HG02840 (cell line): ENCODE measurements around the gene SMC3.
"Not testable (repeated sequence)": the region's sequence is repeated elsewhere in the genome, so short reads cannot be mapped to it uniquely, and the experiment has no call there.

Experiments
- ATAC-seq: cut with Tn5 transposase; IDR thresholded peaks from one replicate; pipeline ENCODE4 v1.9.1; 2021; ENCODE audit warnings: mild to moderate bottlenecking, moderate library complexity, moderate number of reproducible peaks; ENCODE audit not compliant: unreplicated experiment, low FRiP score

Gene SMC3

GRCh38 chr10:110618230-110618610, 50.7 kb downstream of the SMC3 start:
- ATAC-seq: no peak

GRCh38 chr10:110619514-110620397, 52.3 kb downstream of the SMC3 start:
- no peak for ATAC-seq

DNA sequence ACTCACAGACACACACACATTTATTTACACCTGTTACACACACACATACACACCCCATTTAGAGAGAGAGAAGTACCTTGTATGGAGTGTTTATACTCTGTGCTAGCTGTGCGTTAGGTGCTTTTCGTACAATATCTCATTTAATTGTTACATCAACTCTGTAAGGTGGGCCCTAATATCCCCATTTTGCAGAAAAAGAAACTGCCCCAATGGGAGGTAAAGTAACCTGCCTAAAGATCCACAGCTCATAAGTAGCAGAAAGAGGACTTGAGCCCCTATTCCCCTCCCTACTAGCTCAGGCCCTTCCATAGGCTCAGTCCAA, 52.9 kb downstream of the SMC3 start:
- no peak for ATAC-seq

GRCh38 chr10:110623316-110623715, 55.8 kb downstream of the SMC3 start:
- ATAC-seq: not testable (repeated sequence)

DNA sequence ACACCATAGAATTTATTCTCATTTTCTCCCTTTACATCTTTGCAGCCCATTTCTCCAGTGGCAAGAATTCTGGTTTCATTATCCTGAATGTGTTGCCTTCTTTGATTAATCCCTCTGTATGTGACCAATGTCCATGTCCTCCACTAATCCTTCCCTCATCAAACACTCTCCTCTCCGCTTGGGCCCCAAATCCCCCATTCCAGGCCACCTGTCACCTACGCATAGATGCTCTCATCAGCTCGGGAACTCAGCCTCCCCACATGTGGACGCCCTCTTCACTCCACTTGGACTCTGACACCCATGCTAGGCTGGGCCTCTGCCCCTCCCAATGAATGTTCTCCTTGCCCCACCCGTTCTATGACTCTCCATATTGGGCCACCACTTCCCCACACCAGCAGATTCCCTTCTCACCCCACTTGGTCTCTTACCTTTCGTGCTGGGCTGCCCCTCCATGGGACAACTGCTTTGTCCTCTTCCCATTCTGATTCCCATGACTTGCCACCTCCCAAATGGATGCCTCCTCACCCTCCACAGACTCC, 57.9 kb downstream of the SMC3 start:
- no peak for ATAC-seq

GRCh38 chr10:110625951-110626855, 58.7 kb downstream of the SMC3 start:
- no peak for ATAC-seq

- ATAC-seq: no peak
Observed at GRCh38 chr10:110628161-110628560, 60.7 kb downstream of the SMC3 start.

GRCh38 chr10:110629680-110630191, 62.2 kb downstream of the SMC3 start:
- ATAC-seq: no peak

DNA sequence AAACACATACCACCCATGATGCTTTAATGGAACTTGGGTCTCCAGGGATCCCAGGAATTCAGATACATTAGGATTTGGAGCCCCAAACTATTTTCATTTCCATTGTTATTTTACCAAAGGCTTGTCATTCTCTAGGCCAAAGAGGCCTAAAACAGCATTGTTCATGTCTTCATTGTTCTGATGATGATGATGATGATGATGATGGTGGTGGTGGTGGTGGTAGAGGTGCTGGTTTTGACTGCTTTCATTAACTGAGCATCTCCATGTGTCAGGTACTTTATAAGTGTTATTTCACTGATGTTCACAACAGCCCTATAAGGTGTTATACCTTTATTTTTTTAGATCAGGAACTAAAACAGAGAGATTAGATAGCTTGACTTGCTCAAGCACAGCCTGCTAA, 64.4 kb downstream of the SMC3 start:
- no peak for ATAC-seq

- ATAC-seq: no peak
Observed at GRCh38 chr10:110632591-110633215, 65.2 kb downstream of the SMC3 start.

DNA sequence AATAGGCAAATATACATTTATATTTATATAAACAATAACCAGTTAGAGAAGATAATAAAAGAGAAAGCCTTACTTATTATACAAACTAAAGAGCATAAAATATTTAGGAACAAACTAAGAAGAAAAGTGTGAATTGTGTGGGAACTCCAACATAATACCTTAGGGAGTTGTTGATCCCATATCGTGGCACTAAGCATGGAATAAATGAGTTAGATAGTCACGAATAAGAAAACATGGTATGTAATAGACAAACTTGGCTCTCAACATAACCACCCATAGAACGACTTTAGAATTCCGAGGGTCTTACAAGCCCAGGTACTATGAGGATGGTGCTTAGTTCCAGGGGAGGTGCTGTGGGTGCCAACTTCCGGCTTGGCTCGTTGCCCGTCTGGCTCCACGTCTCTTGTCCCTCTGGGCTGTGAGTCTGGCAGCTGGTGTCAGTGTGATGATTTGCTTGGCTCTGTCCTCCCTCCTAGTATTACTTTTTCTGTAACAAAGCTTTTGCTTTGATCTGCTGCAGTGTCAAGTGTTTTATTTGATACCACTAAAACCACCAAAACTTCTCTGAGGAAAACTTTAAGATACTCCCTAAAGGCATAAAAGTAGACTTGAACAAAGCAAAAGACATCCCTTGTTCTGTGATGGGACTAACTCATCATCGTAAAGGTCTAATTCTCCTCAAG, 67.2 kb downstream of the SMC3 start:
- no peak for ATAC-seq

- ATAC-seq: no peak
Observed at GRCh38 chr10:110636572-110636931, 69.1 kb downstream of the SMC3 start.

DNA sequence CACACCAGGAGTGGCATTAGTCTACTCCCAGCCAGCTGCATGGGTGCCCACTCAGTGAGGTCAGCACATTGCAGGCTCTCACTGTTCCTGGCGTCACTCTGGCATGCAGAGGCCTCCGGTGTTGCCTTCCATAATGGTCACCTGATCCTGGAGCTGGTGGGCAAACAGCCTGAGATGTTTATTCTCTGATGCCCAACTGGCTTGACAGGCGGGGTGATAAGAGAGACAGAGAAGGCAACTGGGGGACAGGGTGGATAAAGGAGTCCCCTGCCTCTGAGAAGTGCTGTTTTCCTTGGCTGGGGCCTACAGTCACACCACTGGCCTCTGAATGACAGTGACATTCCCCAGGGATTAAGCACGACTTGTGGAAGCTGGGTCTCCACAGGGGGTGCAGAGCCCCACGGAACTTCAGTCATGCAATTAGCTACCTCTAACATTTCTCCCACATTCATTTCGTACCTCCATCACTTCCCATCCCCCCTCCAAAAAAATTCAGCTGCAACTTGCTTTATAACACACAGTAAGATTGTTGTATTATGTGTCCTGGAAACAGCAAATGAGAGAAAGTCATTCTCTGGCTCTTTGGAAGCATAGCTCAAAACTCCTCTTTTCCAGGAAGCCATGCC, 69.5 kb downstream of the SMC3 start:
- no peak for ATAC-seq

- ATAC-seq: no peak
Observed at GRCh38 chr10:110637558-110638053, 70.1 kb downstream of the SMC3 start.

GRCh38 chr10:110638319-110638718, 70.8 kb downstream of the SMC3 start:
- ATAC-seq: no peak

GRCh38 chr10:110639046-110639445, 71.6 kb downstream of the SMC3 start:
- ATAC-seq: not testable (repeated sequence)

DNA sequence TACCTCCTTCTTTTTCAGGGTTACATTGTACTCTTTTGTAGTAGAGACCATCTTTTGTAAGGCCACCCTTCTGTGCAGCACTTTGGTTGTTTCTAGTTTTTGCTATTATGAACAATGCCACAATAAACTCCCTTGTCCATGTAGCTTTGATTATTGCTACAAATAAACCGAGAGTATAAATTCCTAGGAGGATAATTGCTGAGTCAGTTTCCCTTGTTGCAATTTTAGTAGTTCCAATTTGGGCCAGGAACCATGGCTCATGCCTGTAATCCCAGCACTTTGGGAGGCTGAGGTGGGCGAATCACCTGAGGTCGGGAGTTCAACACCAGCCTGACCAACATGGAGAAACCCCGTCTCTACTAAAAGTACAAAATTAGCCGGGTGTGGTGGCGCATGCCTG, 72.4 kb downstream of the SMC3 start:
- ATAC-seq: not testable (repeated sequence)

- no peak for ATAC-seq
Observed at GRCh38 chr10:110641256-110641655, 73.8 kb downstream of the SMC3 start.

- ATAC-seq: no peak
Observed at GRCh38 chr10:110642204-110643034, 74.9 kb downstream of the SMC3 start.
